Motor neuron (in vitro differentiated cells): ENCODE results near the gene ARID4B. TPM values are rescaled to one million over a fixed set of nuclear protein-coding genes. Genes with fewer than 3 reads are reported as not detected.
"Not testable (repeated sequence)": the region's sequence is repeated elsewhere in the genome, so short reads cannot be mapped to it uniquely, and the experiment has no call there.

Source experiments
- ATAC-seq, 8 experiments: fragments of 200-7000 bp; cut with Tn5 transposase; replicated peaks in 6 of 8; 2 replicates each; pipeline ENCODE4 v1.8.0; 2021; ENCODE audit warnings: mild to moderate bottlenecking in 8 of 8, moderate library complexity in 8 of 8
- H3K27ac ChIP-seq, 2 donors: fragments of 250-450 bp; sonication (Bioruptor Pico); 2 replicates each; pipeline ENCODE4 v1.9.0; 2021; ENCODE audit warnings: antibody characterized with exemption in 2 of 2, mild to moderate bottlenecking in 2 of 2, moderate library complexity in 1 of 2
- H3K4me1 ChIP-seq, 2 donors: fragments of 250-450 bp; sonication (Bioruptor Pico); replicated peaks in 1 of 2; 2 replicates each; pipeline ENCODE4 v1.6.1; 2021; ENCODE audit warnings: antibody characterized with exemption in 2 of 2, mild to moderate bottlenecking in 2 of 2, moderate library complexity in 1 of 2
- H3K4me3 ChIP-seq, 5 donors: fragments of 250-450 bp; sonication (Bioruptor Pico); 2 replicates each; pipeline ENCODE4 v1.9.0; 2021; ENCODE audit warnings: antibody characterized with exemption in 5 of 5, mild to moderate bottlenecking in 5 of 5, moderate library complexity in 4 of 5
- WGBS, 10 experiments: fragments of 450-650 bp; shearing (Covaris generic); methylation state at CpG; one replicate each; pipeline ENCODE4 v1.0.0; 2022; 5-methylcytosine and 5-hydroxymethylcytosine counted together
- in situ Hi-C, 9 experiments: fragments of 400-800 bp; cut with MboI; loops; one replicate each; pipeline ENCODE4 v1.15.0; 2021; ENCODE audit warnings: low sequenced_read_pairs in 9 of 9, low pct_unique_long_range_greater_than_20kb in 2 of 9; ENCODE audit not compliant: unreplicated experiment in 9 of 9
- total RNA-seq, 8 experiments: library from RNA; unstranded; fragments of 300-600 nt; gene quantifications; 2 replicates each; pipeline versions ENCODE4 v1.2.3 to v1.2.4, GENCODE V29; 2022

The ARID4B gene
- total RNA-seq, 8 experiments from 2014 or later: 25.5 to 71.7 (median 53.6) TPM

GRCh38 chr1:235325854-235326253 is 2.1 kb downstream of the ARID4B start:
- no peak overlapping the region for H3K27ac ChIP-seq
- in situ Hi-C loops: no loop called here
- ATAC-seq: no peak
- H3K4me3 ChIP-seq: peak overlapping the region; percentile 82 to 98 (median 98)
- peaks cover 3 to 14% of the 10 kb centered on the region in 2 donors for H3K4me1 ChIP-seq
- WGBS, 10 experiments: 3 to 40% (median 27%) methylated on average over 1 to 2 of the region's 2 CpGs

- Histone ChIP-seq H3K27ac (no peak overlapping the region), H3K4me1 (peaks cover 3 to 14% of the 10 kb centered on the region in 2 donors), H3K4me3 (peak overlapping the region in 2 of 5 donors; percentile 82 to 98)
- WGBS, 10 experiments: 4 to 100% (median 47%) methylated on average over 1 to 3 of the region's 3 CpGs
- in situ Hi-C loops: no loop called here
- ATAC-seq: no peak
Observed at GRCh38 chr1:235325139-235325538, 2.8 kb downstream of the ARID4B start.

- no peak for ATAC-seq
- in situ Hi-C loops: no loop called here
- WGBS, 10 experiments: 75 to 100% (median 94%) methylated on average over 1 to 5 of the region's 5 CpGs
- no peak overlapping the region for H3K27ac ChIP-seq
- H3K4me3 ChIP-seq: no peak overlapping the region
- peaks cover 3 to 14% of the 10 kb centered on the region in 2 donors for H3K4me1 ChIP-seq
Observed at GRCh38 chr1:235324296-235324695, 3.7 kb downstream of the ARID4B start.

- no peak for ATAC-seq
- peaks cover 3 to 8% of the 10 kb centered on the region in 2 donors for H3K4me1 ChIP-seq
- H3K27ac ChIP-seq: no peak overlapping the region
- WGBS, 10 experiments: 66 to 100% (median 90%) methylated on average over 2 to 6 of the region's 6 CpGs
- in situ Hi-C loops: no loop called here
- H3K4me3 ChIP-seq: no peak overlapping the region
Observed at GRCh38 chr1:235320521-235321179, 7.3 kb downstream of the ARID4B start.

- H3K27ac ChIP-seq: no peak overlapping the region
- WGBS, 10 experiments: 83 to 100% (median 100%) methylated on average over 1 to 2 of the region's 2 CpGs; no CpG with 5 or more reads in 5 of the 10 experiments
Observed at GRCh38 chr1:235319255-235319654, 8.7 kb downstream of the ARID4B start.

GRCh38 chr1:235317168-235317567 is 10.8 kb downstream of the ARID4B start:
- Histone ChIP-seq H3K27ac (no peak overlapping the region), H3K4me3 (no peak overlapping the region), H3K4me1 (peaks cover 0 to 6% of the 10 kb centered on the region in 2 donors)
- 10 to 100% (median 92%) methylated on average over 1 of the region's 1 CpG for WGBS, 10 experiments
- in situ Hi-C loops: no loop called here
- ATAC-seq: no peak

More at GRCh38 chr1:235319255-235319654, 8.7 kb downstream of the ARID4B start:
- Histone ChIP-seq H3K4me1 (peaks cover 0 to 2% of the 10 kb centered on the region in 2 donors), H3K4me3 (no peak overlapping the region)
- ATAC-seq: no peak
- in situ Hi-C loops: no loop called here

GRCh38 chr1:235315735-235316134 is 12.2 kb downstream of the ARID4B start:
- in situ Hi-C loops: no loop called here
- 87 to 100% (median 98%) methylated on average over 2 to 4 of the region's 4 CpGs; no CpG with 5 or more reads in 1 of the 10 experiments for WGBS, 10 experiments
- H3K4me1 ChIP-seq: peaks cover 0 to 6% of the 10 kb centered on the region in 2 donors
- no peak for ATAC-seq
- no peak overlapping the region for H3K4me3 ChIP-seq
- no peak overlapping the region for H3K27ac ChIP-seq

- Histone ChIP-seq H3K27ac (no peak overlapping the region), H3K4me1 (peaks cover 0 to 6% of the 10 kb centered on the region in 2 donors), H3K4me3 (no peak overlapping the region)
- in situ Hi-C loops: no loop called here
- no peak for ATAC-seq
- WGBS, 10 experiments: 82 to 100% (median 96%) methylated on average over 1 to 5 of the region's 5 CpGs; no CpG with 5 or more reads in 1 of the 10 experiments
Observed at GRCh38 chr1:235315173-235315572, 12.8 kb downstream of the ARID4B start.

GRCh38 chr1:235313931-235314678 is 13.9 kb downstream of the ARID4B start:
- in situ Hi-C loops: no loop called here
- no peak for ATAC-seq
- Histone ChIP-seq H3K27ac (no peak overlapping the region), H3K4me1 (peaks cover 0 to 6% of the 10 kb centered on the region in 2 donors), H3K4me3 (no peak overlapping the region)
- 29 to 97% (median 84%) methylated on average over 1 to 4 of the region's 4 CpGs for WGBS, 10 experiments

GRCh38 chr1:235313262-235313661 is 14.7 kb downstream of the ARID4B start:
- WGBS, 10 experiments: 40 to 100% (median 86%) methylated on average over 1 to 6 of the region's 6 CpGs; no CpG with 5 or more reads in 1 of the 10 experiments
- peaks cover 0 to 6% of the 10 kb centered on the region in 2 donors for H3K4me1 ChIP-seq
- ATAC-seq: no peak
- H3K27ac ChIP-seq: no peak overlapping the region
- no peak overlapping the region for H3K4me3 ChIP-seq
- in situ Hi-C loops: no loop called here

GRCh38 chr1:235309206-235309605 is 18.8 kb downstream of the ARID4B start:
- not testable (repeated sequence) for ATAC-seq
- no CpG with 5 or more reads among the region's 32 CpGs for WGBS, 10 experiments

GRCh38 chr1:235307158-235308124 is 20.5 kb downstream of the ARID4B start:
- 68 to 100% (median 85%) methylated on average over 3 to 7 of the region's 7 CpGs for WGBS, 10 experiments
- no peak for ATAC-seq
- peaks cover 11 to 13% of the 10 kb centered on the region in 2 donors for H3K4me1 ChIP-seq
- H3K27ac ChIP-seq: no peak overlapping the region
- no peak overlapping the region for H3K4me3 ChIP-seq
- in situ Hi-C loops: no loop called here

More at GRCh38 chr1:235309206-235309605, 18.8 kb downstream of the ARID4B start:
- H3K27ac ChIP-seq, H3K4me3 ChIP-seq, in situ Hi-C loops: not testable (repeated sequence)
- peaks cover 13 to 14% of the 10 kb centered on the region in 2 donors for H3K4me1 ChIP-seq
